Right atrium auricular region (tissue), 2 donors: ENCODE measurements around the gene EFHD2. TPM values are rescaled to one million over a fixed set of nuclear protein-coding genes. Genes with fewer than 3 reads are reported as not detected.
"Not testable (repeated sequence)": the region's sequence is repeated elsewhere in the genome, so short reads cannot be mapped to it uniquely, and the experiment has no call there.

Experiments
- DNase-seq: peaks from one replicate; pipeline ENCODE4 v3.0.0-alpha.2; 2019; ENCODE audit warnings: low spot score
- H3K27ac ChIP-seq, 2 donors: fragments of 200-600 bp; sonication (generic); 1 replicate in 1 of 2; 2 replicates in 1 of 2; pipeline ENCODE4 v1.5.1; 2016 to 2019
- H3K27me3 ChIP-seq, 2 donors: fragments of 200-600 bp; sonication (generic); one replicate each; pipeline versions ENCODE4 v1.5.1 to v1.6.0; 2017 to 2019
- H3K36me3 ChIP-seq: fragments of 200-600 bp; sonication (generic); one replicate; pipeline ENCODE4 v1.5.1; 2016
- H3K4me1 ChIP-seq, 2 donors: fragments of 200-600 bp; sonication (generic); one replicate each; pipeline versions ENCODE4 v1.5.1 to v1.6.0; 2017 to 2019
- H3K4me3 ChIP-seq, 2 donors: fragments of 200-600 bp; sonication (generic); 1 replicate in 1 of 2; 2 replicates in 1 of 2; pipeline ENCODE4 v1.5.1; 2017 to 2019; ENCODE audit warnings: mild to moderate bottlenecking in 1 of 2, moderate library complexity in 1 of 2
- H3K9me3 ChIP-seq, 2 donors: fragments of 200-600 bp; sonication (generic); one replicate each; pipeline ENCODE4 v1.5.1; 2019
- CTCF ChIP-seq, 2 donors: fragments of 200-600 bp; sonication (generic); IDR thresholded peaks; one replicate each; pipeline ENCODE4 v1.5.1; 2019; ENCODE audit warnings: antibody characterized with exemption in 2 of 2
- total RNA-seq, 2 donors: library from RNA; depleted of rRNA; stranded (reverse); fragments of >200 nt; gene quantifications; one replicate each; pipeline ENCODE4 v1.1.0, GENCODE V29; 2016

The EFHD2 gene
- total RNA-seq, 2 donors from 2014 or later, result 13.7 to 23.9 TPM

- H3K9me3 ChIP-seq, result peaks cover 0 to under 1% of the 10 kb centered on the region in 2 donors
- H3K27ac ChIP-seq, result no peak overlapping the region
- H3K4me3 ChIP-seq, result no peak overlapping the region
- H3K36me3 ChIP-seq, result no peaks in the 10 kb centered on the region
- H3K4me1 ChIP-seq, result no peaks in the 10 kb centered on the region
- no peak for DNase-seq
- no peak for TF ChIP-seq CTCF (IDR thresholded peaks at IDR 0.05)
- H3K27me3 ChIP-seq, result no peaks in the 10 kb centered on the region
Observed at GRCh38 chr1:15465674-15466073, 56.0 kb downstream of the EFHD2 start.

- not testable (repeated sequence) for H3K27ac ChIP-seq, DNase-seq, H3K4me3 ChIP-seq, H3K9me3 ChIP-seq, H3K27me3 ChIP-seq, H3K36me3 ChIP-seq, H3K4me1 ChIP-seq
Observed at GRCh38 chr1:15466955-15467625, 57.4 kb downstream of the EFHD2 start.

GRCh38 chr1:15468145-15468544 is 58.5 kb downstream of the EFHD2 start:
- Histone ChIP-seq H3K27me3 (no peaks in the 10 kb centered on the region), H3K4me3 (no peak overlapping the region), H3K27ac (no peak overlapping the region), H3K9me3 (peaks cover 0 to 3% of the 10 kb centered on the region in 2 donors), H3K4me1 (no peaks in the 10 kb centered on the region), H3K36me3 (no peaks in the 10 kb centered on the region)
- no peak for TF ChIP-seq CTCF (IDR thresholded peaks at IDR 0.05)
- DNase-seq, result no peak

- no peaks in the 10 kb centered on the region for H3K4me1 ChIP-seq
- no peaks in the 10 kb centered on the region for H3K36me3 ChIP-seq
- peaks cover 0 to 3% of the 10 kb centered on the region in 2 donors for H3K9me3 ChIP-seq
- no peak overlapping the region for H3K4me3 ChIP-seq
- no peak for TF ChIP-seq CTCF (IDR thresholded peaks at IDR 0.05)
- no peaks in the 10 kb centered on the region for H3K27me3 ChIP-seq
- H3K27ac ChIP-seq, result no peak overlapping the region
- no peak for DNase-seq
Observed at GRCh38 chr1:15469361-15469760, 59.7 kb downstream of the EFHD2 start.

- not testable (repeated sequence) for DNase-seq, H3K4me3 ChIP-seq, H3K9me3 ChIP-seq, H3K36me3 ChIP-seq, H3K27ac ChIP-seq, H3K27me3 ChIP-seq, H3K4me1 ChIP-seq
Observed at GRCh38 chr1:15469821-15470448, 60.2 kb downstream of the EFHD2 start.

- H3K27me3 ChIP-seq, H3K4me1 ChIP-seq, H3K9me3 ChIP-seq, DNase-seq, H3K4me3 ChIP-seq, H3K27ac ChIP-seq, H3K36me3 ChIP-seq: not testable (repeated sequence)
Observed at GRCh38 chr1:15471067-15471466, 61.4 kb downstream of the EFHD2 start.

GRCh38 chr1:15471723-15472122 is 62.0 kb downstream of the EFHD2 start:
- H3K27me3 ChIP-seq, H3K4me3 ChIP-seq, H3K36me3 ChIP-seq, DNase-seq, H3K27ac ChIP-seq, H3K4me1 ChIP-seq, H3K9me3 ChIP-seq: not testable (repeated sequence)

GRCh38 chr1:15472587-15472986 is 62.9 kb downstream of the EFHD2 start:
- no peak overlapping the region for H3K27ac ChIP-seq
- no peak for TF ChIP-seq CTCF (IDR thresholded peaks at IDR 0.05)
- H3K36me3 ChIP-seq, result no peaks in the 10 kb centered on the region
- H3K4me1 ChIP-seq, result no peaks in the 10 kb centered on the region
- H3K9me3 ChIP-seq, result peaks cover 0 to 3% of the 10 kb centered on the region in 2 donors
- H3K4me3 ChIP-seq, result no peak overlapping the region
- DNase-seq, result no peak
- no peaks in the 10 kb centered on the region for H3K27me3 ChIP-seq
